Muscle of arm (tissue), 12 donors: ENCODE measurements around the gene WDR36. TPM values are rescaled to one million over a fixed set of nuclear protein-coding genes. Genes with fewer than 3 reads are reported as not detected.
"Not testable (repeated sequence)": the region's sequence is repeated elsewhere in the genome, so short reads cannot be mapped to it uniquely, and the experiment has no call there.

Source experiments
- DNase-seq: peaks from one replicate; pipeline ENCODE4 v3.0.0-alpha.2; 2013
- polyA plus RNA-seq, 12 donors: library from polyadenylated mRNA; unstranded; fragments of 120-200 nt; gene quantifications; one replicate each; pipeline ENCODE4 v1.2.1, GENCODE V29; 2013; ENCODE audit not compliant: insufficient read length in 12 of 12

Gene WDR36
- polyA plus RNA-seq, 12 donors, result 14.2 to 210 (median 20.2) TPM

DNA sequence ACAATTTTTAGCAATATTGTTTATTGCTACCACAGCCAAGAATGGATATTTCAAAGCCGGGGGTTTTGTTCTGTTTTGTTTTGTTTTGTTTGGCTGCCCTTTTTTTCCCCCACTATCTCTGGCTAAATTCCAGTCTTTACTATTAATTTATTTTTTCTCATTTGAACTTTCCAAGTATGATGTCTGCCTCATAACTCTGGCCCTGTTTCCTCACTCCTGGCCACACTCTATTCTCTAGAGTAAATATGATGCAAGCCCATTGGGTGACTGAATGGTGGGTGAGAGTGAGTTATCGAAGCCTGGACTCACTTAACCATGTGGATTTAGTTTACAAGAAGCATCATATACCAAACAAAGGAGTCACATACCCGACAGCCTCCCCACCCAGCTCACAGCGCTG lies 41.9 kb downstream of the WDR36 start:
- DNase-seq, result peak; percentile 62

DNA sequence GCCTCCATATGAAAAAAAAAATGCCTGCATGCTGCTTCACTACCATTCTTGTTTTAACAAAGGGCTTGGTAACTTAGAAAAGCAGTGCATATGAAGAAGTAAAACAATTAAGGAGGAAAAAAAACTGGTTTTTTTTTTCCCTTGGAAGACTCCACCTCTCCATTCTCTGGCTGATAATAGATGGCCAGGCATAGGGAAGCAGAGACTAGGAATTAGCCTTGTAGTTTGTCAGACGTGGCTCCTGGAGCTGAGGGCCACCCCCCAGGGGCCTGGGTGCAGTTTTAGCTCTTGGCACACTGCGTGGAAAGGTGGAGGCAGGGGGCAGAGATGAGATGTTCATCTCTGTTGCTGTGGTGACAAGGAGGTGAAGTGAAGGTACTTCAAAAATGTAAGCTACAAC lies 42.7 kb downstream of the WDR36 start:
- no peak for DNase-seq

DNA sequence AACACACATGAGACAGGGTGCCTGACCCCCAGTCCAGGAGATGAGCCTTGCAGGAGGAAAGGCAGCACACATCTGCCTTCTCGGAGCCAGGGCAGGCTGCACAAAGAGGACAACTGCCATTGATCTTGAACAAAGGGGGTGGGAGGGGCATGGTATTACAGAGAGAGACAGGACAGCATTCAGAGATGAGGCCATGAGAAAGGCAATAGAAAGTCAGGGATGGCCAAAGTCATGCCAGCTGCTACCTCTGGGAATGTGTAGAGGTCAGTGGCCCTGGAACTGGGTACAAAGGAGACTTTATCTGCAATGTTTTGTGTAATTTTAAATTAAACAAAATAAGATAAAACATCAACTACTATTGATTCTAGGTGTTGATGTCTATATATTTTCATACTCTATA lies 43.2 kb downstream of the WDR36 start:
- no peak for DNase-seq

DNA sequence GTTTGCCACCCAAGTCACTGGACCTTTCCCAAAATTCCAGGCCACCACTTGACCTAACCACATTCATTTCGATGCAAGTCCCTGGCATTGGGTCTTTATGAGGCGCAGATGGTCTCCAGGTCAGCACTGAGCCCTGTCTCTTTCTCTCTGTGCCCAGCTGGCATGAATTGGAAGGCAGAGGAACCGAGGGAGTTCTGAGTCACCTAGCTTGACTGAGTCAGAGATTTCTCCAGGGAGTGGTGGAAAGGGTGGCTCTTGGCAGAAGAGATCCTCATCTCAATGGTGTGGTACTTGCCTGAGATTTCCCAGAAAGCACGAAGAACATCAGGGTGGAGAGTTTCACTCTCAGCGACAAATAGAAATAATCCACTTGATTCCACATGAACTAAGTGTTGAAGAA lies 43.8 kb downstream of the WDR36 start:
- DNase-seq, result no peak

DNA sequence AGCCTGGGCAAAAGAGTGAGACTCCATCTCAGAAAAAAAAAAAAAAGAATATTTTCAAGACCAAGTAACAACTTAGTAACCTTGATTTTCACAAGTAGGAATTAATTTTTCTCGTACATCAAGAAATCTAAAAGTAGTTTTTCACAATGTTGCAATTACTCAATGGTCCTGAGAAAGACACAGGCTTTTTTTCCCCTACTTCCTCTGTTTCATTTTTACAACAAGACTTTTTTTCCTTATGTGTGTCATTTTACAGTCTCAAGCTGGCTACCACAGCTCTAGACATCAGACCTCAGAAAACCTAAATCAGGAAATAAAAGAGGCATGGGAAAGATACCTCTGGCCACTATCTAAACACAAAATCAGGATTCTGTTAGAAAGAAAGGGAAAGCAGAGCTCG lies 45.9 kb downstream of the WDR36 start:
- DNase-seq, result no peak

DNA sequence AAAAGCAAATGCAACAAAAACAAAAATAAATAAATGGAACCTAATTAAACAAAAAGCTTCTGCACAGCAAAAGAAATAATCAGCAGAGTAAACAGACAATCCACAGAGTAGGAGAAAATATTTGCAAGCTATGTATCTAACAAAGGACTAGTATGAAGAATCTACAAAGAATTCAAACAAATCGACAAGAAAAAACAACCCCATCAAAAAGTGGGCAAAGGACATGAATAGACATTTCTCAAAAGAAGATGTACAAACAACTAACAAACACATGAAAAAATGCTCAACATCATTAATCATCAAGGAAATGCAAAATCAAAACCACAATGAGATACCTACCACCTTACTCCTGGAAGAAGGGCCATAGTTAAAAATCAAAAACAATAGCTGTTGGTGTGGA lies 49.3 kb downstream of the WDR36 start:
- not testable (repeated sequence) for DNase-seq

DNA sequence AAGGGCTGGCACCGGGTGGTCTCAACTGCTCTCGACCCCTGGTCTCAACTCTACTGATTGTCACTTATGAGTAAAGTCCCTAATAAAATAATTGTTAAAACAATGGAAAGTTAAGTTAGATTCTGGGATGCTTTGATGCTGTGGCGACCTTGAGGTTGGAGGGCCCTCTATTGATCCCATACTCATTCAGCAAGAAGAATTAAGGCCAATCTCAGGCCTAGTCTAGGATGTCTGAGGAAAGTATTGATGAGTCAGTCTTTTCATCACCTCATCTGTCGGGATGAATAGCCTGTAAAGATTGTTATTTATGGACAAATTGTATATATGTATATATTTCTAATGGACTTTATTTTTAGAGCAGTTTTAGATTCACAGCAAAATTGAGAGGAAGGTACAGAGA lies 50.8 kb downstream of the WDR36 start:
- DNase-seq, result no peak

DNA sequence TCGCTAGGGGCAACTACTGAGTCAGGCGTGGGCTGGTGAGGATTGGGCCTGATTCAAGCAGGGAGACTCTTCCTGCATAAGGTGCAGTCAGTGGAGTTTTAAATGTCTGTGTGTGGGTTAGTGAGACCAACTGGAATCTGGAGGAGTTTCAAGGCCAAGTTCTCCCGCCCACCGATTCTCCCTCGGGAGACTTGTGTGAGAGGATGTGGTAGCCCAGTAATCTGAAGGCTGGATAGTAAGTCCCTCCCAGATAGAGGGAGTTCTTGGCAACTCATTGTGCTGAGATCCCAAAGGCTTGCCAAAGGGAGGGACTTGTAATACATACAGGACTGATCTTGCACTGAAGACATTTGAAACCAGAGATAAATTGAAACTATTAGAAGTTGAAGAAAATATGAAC lies 51.8 kb downstream of the WDR36 start:
- DNase-seq, result peak; percentile 66

DNA sequence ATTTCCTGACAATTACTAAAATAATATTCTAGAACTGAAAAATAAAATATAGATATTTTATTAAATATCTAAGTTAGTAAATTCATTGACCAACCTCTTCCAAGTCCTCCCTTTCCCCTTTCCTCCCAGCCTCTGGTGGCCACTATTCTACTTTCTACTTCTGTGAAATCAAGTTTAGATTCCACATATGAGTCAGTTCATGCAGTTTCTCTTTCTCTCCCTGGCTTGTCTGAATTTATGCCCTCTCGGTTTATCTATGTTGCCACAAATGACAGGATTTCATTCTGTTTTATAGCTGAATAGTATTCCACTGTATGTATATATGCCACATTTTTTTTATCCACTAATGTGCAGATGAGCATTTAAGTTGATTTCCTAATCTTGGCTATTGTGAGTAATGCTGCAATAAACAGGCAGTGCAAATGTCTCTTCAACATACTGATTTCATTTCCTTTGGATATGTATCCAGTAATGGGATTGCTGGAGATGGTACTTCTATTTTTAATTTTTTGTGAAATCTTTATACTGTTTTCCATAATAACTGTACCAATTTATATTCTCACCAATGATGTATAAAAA lies 52.3 kb downstream of the WDR36 start:
- no peak for DNase-seq

DNA sequence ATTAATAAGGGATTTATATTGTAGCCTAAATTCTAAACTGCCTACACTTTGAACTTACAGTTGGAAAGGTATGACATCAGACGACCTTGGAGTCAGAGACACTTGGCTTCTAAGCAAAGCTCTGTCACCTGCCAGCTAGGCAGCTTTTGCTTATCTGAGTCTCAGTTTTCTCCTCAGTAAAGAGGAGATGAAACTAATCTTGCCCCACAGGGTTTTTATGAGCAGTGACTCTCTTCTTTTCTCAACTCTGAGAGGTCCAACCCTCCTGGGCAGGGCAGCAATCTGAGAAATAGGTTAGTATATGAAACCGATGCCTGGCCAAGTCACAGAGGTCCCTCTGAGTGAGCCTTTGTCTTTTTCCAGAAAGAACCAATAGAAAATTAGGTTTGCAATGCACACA lies 53.9 kb downstream of the WDR36 start:
- no peak for DNase-seq

DNA sequence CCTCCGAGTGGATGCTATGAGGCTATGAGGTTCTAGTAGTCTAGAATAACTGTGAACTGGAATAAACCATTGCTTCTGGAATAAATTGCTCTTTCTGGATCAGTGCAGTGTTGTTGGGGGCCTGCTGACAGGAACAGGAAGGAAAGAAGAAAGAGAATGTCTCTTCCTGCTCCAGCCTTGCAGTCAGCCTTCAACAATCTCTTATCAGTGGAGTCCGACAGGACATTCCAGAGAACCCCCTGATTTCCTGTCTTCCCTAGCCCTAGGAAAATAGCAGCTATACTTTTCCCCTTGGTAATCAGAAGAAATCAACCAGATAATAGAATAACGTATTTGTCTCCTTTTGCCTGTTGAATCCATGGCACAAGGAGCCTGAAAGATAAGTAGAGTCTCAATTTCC lies 55.4 kb downstream of the WDR36 start:
- no peak for DNase-seq

DNA sequence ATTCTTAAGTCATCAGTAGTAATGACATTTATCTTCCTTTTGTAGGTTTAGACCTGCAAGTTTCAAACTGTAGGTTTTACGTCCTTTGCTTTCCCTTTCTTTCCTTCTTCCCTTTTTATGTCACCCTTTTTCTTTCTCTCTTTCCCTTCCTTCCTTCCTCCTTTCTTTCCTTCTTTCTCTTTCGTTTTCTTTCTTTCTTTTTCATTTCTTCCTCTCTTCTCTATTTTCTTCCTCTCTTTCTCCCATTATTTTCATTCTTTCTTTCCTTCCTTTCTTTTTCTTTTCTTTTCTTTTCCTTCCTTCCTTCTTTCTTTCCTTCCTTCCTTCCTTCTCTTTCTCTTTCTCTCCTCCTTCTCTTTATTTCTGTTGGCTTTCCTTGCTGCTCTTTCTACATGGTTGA lies 59.9 kb downstream of the WDR36 start:
- no peak for DNase-seq

DNA sequence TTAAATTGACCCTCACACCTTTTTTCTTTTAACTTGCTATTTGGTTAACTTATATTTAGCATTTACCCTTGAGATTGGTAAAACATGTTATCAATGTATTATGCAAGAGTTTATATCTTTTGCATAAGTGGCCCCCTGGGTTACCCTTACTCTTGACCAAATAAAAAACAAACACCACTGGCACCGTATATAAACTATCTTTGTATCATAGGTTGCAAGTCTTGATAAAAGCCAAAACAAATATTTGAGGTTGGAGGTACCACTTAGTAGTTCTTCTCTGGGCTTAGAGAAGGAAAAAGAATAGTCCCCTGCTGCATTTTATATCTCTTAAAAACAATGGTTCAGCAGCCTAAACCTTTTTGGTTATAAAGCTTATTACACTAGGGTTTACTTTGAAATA lies 61.3 kb downstream of the WDR36 start:
- no peak for DNase-seq

DNA sequence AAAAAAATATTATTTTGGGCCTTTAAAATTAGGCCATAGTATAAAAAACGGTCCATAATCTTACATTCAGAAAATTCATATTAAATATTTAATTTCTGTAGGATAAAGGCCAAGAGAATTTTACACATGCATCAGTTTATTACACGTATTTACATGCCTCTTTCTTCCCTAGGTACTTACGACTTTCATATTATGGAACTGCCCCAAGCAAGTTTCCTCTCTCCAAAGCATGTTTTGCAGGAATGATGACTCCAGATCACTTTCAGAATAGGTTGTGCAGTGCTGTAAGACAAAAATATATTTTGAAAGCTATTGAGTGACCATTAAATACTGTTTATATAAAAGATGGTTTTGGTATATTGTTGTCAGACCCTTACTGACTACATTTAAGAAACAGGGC lies 61.8 kb downstream of the WDR36 start:
- no peak for DNase-seq

DNA sequence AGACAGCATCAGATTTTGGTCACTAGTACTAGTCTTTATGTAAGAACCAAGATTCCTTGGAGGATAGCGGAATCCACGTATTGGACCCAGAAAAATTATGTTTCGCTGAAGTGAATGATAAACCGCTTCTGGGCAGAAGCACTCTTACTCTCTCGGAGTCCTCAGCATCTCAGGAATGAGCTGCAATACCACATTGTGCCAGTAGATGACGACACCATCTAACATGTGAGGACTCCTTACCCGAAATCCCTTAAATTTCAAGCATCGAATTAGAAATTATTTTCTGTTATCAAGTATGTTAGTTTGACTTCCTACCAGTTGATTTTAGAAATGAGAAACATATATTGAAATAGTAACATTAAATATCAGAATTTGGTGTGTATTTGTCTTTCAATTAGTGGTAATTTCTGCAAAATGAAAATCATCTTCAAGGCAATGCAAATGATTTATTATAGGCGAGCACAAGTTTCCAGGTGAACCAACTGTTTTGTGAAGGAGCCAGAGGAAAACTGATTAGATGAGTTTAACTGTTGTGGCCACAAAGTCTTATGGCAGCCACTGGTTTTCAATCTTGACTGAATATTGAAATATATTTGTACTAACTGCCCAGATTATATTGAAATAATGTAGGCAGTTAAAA lies 66.1 kb downstream of the WDR36 start:
- peak; percentile 83 for DNase-seq

DNA sequence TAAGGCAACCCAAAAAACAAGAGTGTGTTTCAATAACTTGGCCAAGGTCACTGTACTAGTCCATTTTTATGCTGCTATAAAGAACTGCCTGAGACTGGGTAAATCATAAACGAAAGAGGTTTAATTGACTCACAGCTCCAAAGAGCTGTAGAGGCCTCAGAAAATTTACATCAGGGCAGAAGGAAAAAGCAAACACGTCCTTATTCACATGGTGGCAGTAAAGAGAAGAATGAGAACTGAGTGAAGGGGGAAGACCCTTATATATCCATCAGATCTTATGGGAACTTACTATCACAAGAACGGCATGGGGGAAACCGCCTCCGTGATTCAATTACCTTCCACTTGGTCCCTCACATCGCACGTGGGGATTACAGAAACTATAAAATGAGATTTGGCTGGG lies 67.7 kb downstream of the WDR36 start:
- DNase-seq, result no peak

DNA sequence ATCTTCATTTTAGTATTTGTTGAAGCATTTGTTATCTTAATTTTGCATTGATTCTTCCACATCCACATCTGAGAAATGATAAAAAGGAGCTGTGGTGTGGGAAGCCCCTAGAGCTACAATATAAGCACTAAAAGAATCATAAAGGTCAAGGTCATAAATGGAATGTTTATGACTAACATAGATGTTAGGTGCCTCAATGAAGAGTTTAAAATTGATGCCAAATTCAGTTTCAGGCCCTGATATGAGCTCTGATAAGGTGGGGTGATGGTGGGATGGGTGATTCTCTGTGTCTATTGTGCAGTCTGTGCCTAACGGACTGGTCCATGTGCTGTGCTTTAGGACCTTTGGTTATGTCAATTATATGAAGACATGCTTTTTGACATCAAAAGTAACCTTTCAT lies 70.9 kb downstream of the WDR36 start:
- DNase-seq, result no peak

DNA sequence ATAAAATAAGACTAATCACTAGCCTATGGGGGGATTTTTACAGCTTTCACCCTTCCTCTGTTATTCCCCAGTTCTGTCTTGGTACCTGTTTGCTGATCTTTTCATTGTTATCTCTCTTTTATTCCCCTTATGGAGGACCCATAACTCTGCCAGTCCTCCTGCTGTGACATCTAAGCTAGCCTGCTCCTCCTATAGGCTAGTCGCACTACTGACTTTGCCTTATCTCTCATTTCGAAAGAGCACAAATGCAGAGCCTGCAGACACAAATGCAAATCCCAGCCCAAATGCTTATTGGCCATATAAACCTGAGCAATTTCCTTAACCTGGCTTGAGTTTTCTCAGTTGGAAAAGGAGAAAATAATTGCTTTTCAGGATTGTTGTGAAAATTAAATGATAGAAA lies 72.9 kb downstream of the WDR36 start:
- DNase-seq, result no peak

DNA sequence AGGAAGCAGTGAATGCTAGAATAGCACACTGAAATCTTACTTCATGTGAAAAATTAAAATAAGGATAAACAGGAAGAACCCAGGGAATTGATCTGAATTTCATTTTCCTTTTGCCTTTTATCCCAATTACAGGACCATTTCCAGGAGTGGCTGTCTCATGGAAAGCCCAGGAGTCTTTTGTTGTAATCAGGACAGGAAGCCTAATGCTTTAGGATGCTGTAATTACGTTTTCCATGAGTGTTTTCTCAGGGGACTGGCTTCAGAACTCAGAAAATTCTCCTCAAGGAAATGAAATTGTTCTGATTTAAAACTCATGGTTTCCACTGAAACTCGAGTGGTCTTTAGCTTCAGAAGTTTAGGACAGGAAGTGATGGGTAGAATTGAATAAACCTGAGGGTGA lies 75.4 kb downstream of the WDR36 start:
- DNase-seq, result no peak

DNA sequence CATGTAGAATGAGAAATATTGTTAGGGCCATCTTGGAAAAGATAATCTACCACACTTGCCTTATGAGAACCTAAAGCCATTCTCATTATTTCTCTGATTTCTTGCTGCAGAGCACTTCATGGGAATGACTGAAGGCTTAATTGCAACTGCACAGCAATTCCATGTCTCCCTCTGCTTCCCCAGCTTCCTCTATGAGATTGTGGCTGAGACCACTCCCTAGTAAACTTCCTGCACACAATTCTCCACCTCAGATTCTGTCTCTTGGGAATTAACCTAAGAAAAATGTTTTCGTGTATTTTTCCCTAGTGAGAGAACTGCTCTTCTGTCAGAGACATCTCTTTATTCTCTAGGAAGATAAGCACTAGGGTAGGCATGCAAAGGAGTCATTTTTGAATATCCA lies 76.5 kb downstream of the WDR36 start:
- no peak for DNase-seq

DNA sequence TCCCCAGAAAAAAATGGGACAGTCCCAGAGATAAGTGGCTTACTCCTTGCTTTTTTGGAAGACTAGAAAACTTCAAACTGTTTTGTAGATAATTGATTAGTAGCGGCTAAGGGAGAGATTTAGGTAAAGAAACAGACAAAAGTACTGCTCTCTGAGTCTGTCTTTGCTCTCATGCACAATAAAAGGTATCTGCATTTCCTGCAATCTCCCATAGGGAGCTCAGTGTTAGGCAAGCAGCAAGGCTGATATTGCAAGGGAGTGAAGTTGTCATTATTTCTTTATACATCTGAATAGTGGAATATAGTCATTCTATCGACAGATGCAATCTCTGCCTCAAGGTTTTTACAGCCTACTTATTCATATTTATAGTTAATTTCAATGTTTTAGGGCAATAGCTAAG lies 77.1 kb downstream of the WDR36 start:
- no peak for DNase-seq

DNA sequence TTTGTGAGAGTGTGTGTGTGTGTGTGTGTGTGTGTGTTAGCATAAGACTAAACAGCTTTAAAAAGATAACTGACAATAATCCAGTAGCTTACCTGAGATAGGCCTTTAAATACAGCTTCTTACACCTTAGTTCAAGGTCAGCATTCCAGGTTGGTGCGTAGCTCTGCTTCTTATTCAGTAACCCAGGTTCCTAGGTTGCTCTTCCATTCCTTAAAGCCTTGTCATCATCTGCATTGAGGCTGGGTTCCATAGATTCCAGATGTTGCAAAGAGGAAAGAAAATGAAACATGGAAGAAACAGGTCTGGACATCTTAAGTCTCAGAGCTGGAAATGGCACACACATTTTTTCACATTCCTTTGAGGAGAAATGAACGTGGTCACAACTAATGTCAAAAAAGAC lies 78.1 kb downstream of the WDR36 start:
- DNase-seq, result no peak

DNA sequence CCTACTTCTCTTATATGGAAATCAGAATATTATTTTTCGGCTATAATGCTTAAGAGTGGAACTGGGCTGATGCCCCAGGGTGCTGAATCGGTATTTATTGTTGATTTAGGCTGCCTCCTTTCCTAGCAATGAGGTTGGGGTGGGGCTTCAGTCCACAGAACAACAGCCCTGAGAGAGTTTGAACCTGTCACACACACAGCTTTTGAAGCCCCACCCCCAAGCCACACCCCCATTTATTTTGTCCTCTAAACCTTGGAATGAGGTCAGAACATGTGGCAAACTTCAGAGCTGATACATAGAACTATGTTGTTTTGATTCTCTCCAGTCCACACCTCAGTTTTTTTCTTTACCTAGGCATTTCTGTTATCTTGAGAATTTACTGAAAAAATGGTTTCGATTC lies 80.4 kb downstream of the WDR36 start:
- DNase-seq, result no peak

DNA sequence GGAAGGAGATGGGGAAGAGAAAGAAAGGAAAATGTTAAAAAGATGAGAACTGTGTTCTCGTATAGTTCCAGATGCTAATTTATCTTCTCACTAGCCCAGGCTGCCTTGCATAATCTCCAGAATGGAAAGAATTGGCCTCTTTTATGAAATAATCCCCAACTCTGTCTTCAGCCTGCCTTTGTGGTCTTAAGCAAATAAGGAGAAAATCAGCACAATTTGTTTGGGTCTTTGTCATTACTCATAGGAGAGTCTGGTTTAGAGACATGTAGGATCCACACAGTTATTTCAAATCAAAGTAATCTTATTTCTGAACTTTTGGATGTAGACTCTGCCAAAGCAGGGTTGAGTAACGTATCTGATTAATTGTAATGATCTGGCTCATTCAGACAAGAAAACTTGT lies 81.3 kb downstream of the WDR36 start:
- DNase-seq, result no peak
